HG02610 (cell line): ENCODE results near the gene AHRR.

Source experiments
- ATAC-seq: cut with Tn5 transposase; IDR thresholded peaks from one replicate; pipeline ENCODE4 v1.9.1; 2021; ENCODE audit warnings: mild to moderate bottlenecking, moderate library complexity; ENCODE audit not compliant: unreplicated experiment

The AHRR gene

GRCh38 chr5:318931-319601 lies 2.4 kb upstream of the AHRR start:
- ATAC-seq: no peak

DNA sequence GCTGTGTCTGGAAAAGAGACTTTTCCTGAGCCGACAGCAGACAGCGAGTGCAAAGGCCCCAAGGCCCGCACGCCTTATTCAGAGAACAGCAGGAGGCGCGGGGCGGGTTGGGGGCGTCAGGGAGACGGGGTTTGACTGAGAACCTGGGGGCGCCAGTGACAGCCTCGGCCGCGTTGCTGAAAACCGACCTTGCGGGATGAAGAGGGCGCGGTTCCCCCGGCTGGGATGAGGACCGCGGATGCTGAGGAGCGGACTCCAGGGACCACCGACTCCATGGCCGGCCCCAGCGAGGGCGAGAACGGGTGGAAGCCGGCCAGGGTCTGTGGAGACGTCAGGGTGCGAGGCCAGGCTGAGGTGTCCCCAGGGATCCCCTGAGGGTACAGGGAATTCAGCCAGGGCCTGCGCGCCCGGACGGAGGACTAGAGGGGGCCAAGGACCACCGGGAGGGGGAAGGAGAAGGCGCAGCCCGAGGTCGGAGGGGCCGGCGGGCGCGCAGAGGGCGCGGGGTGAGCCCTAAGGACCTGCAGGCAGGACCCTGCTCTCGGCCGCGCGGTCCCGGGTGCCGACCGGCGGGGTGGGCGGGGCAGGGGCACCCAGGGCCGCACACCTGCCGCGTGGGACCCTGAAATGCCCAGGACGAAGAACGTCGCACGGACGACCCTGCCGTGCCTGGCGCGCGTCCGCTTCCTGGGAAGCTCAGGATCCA lies 837 bp upstream of the AHRR start:
- no peak for ATAC-seq

DNA sequence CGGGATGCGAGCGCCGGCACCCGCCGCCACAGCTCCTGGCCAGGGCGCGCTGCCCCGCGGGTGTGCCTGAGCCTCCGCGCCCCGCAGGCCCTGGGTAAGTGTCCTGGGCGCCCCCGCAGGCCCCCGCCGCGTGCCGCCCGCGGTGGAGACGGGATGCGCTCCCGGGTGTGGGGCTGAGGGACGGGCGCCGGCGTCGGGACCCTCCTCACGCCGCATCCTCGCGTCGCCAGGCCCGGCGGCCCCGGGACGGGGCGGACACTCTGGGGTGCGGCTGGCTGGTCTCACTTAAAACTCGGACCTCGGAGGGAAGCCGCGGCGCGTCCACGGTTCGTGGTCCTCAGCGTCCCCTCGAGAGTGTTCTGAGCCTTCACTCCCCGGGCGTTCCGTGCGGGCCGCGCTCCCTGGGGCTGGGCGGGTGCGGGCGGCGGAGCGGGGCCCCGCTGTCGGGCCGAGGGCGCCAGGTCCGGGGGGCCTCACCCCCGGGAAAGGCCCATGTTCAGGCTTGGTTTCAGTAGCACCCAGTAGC lies 275 bp downstream of the AHRR start:
- ATAC-seq: peak; percentile 3

DNA sequence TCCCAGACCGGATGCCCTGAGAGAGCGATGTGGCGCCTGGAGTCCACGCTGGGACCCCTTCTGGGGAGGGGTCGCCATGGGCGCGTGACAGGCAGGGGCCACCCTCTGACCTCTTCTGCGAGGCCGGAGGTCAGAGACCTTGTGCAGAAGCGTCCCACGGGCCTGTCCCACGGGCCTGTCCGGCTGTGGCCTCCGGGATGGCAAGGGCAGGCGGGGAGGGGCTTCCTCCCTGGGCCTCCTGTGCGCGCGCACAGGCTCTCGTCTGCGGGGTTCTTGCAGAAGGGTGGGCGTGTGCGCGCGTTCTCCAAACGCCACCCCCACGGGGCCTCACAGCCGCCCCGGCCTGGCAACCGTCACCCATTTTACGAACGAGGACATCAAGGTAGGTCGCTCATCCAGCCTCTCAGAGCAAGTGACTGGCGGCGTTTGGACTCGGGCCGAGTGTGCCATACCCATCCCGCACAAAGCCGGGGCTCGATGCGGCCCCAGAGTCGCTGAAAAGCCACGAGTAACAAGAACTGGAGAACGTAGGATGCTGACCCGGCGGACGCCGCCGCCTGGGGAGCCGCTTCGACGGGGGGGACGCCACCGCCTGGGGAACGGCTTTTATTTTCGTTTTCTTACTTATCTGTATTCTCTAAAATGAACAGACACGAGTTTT lies 897 bp downstream of the AHRR start:
- ATAC-seq: peak; percentile 24

- ATAC-seq: no peak
These were observed 1.7 kb downstream of the AHRR start for GRCh38 chr5:322942-323879.

- no peak for ATAC-seq
These were observed 3.5 kb downstream of the AHRR start for GRCh38 chr5:324736-325612.

DNA sequence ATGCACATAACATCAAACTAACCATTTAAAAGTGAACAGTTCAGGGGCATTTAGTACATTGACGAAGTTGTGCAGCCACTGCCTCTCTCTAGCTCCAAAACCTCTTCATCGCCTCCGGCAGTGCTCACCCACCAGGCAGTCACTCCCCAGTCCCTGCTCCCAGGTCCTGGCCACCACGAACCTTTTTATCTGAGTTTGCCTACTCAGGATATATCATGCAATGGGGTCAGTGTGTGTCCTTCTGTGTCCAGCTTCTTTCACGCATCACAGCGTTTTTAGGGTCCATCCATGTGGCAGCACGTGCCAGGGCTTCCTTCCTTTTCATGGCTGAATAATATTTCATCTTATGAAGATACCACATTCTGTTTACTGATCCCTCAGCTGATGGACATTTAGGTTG lies 4.6 kb downstream of the AHRR start:
- ATAC-seq: no peak

- ATAC-seq: no peak
These were observed 7.7 kb downstream of the AHRR start for GRCh38 chr5:329121-329735.

DNA sequence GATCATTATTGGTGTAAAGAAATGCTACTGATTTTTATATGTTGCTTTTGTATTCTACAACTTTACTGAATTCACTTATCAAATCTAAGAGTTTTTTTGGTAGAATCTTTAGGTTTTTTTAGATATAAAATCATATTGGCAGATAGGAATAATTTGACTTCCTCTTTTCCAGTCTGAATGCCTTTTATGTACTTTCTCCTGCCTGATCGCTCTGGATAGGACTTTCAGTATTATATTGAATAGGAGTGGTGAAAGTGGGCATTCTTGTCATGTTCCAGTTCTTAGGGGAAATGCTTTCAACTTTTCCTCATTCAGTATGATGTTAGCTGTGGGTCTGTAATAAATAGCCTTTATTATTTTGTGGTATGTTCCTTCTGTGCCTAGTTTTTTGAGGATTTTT lies 8.3 kb downstream of the AHRR start:
- no peak for ATAC-seq

GRCh38 chr5:332843-333242 lies 11.3 kb downstream of the AHRR start:
- peak; percentile 55 for ATAC-seq

DNA sequence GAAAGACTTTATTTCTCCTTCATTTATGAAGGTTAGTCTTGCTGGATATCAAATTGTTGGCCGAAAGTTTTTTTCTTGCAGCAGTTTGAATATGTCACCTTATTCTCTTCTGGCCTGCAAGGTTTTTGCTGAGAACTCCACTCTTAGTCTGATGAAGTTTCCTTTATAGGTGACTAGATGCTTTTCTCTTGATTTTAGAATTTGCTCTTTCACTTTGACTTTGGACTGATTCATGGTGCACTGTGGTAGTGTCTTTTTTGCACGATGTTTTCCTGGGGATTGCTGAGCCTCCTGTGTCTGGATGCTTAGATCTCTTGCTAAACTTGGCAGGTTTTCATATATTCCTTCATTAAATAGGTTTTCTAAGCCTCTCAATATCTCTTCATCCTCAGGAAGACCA lies 12.4 kb downstream of the AHRR start:
- ATAC-seq: peak; percentile 58

- ATAC-seq: no peak
These were observed 13.6 kb downstream of the AHRR start for GRCh38 chr5:334903-335739.

DNA sequence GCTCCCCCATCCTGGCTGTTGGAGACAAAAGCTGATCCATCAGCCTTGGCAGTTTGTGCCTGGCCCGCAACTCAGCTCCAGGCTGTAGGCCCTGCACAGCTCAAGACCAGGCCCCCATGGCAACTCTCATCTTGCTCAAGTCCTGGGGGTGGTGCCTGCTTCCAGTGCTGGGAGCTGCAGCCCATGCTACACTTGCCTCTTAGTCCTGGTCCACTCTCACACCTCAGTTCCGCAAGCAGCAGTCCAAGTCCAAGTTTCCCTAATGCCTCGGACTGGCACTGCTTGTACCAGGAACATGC lies 14.2 kb downstream of the AHRR start:
- no peak for ATAC-seq

DNA sequence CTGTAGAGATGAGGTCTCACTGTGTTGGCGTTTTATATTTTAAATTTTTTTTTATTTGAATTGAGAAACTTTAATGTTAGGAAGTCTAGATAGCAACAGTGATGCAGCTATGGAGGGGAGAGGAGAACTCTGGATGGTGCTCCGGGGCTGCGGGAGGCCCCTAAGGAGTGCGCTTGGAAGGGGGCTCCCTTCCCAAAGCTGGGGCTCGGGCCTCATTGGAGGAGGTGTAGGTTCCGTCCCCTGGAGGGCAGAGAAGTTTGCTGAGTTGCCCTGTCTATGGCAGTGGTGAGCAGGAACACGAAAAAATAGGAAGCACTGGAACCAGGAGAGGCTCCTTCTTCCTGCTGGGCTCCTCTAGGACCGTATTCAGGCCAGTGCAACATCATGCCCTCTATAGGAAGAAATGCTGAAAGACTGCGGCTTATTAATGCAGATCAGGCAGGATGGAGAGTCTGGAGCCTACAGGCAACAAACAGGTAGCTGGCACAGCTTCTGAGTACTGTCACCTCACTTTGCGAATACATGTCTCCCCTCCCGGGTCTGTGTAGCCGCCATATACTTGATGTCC lies 16.1 kb downstream of the AHRR start:
- ATAC-seq: no peak

GRCh38 chr5:342501-343460 lies 21.3 kb downstream of the AHRR start:
- no peak for ATAC-seq

- ATAC-seq: peak; percentile 59
These were observed 22.2 kb downstream of the AHRR start for GRCh38 chr5:343461-344401.
